Superior temporal gyrus (tissue), 1 donor: Measurements from ENCODE around the gene DENND4A.

Experiments
- DNase-seq: peaks from one replicate; pipeline ENCODE4 v3.0.0-alpha.2; 2016; ENCODE audit errors: extremely low spot score

The DENND4A gene

GRCh38 chr15:65666257-65666656, 125.8 kb downstream of the DENND4A start:
- DNase-seq = peak; percentile 74

GRCh38 chr15:65663521-65663920, 128.6 kb downstream of the DENND4A start:
- DNase-seq = no peak

- DNase-seq = no peak
Measured at GRCh38 chr15:65660927-65661326, 131.2 kb downstream of the DENND4A start.

- no peak for DNase-seq
Measured at GRCh38 chr15:65659502-65660052, 132.5 kb downstream of the DENND4A start.

GRCh38 chr15:65655457-65655856, 136.6 kb downstream of the DENND4A start:
- DNase-seq = no peak

GRCh38 chr15:65655026-65655425, 137.1 kb downstream of the DENND4A start:
- DNase-seq = no peak

- no peak for DNase-seq
Measured at GRCh38 chr15:65653801-65654521, 138.1 kb downstream of the DENND4A start.

- DNase-seq = no peak
Measured at GRCh38 chr15:65653341-65653740, 138.8 kb downstream of the DENND4A start.

- DNase-seq = no peak
Measured at GRCh38 chr15:65651831-65652749, 140.0 kb downstream of the DENND4A start.

GRCh38 chr15:65651042-65651322, 141.1 kb downstream of the DENND4A start:
- DNase-seq = no peak

- DNase-seq = no peak
Measured at GRCh38 chr15:65650312-65651041, 141.6 kb downstream of the DENND4A start.

GRCh38 chr15:65646486-65646885, 145.6 kb downstream of the DENND4A start:
- DNase-seq = no peak

GRCh38 chr15:65645392-65645791, 146.7 kb downstream of the DENND4A start:
- DNase-seq = no peak

- DNase-seq = no peak
Measured at GRCh38 chr15:65644282-65644681, 147.8 kb downstream of the DENND4A start.

- DNase-seq = no peak
Measured at GRCh38 chr15:65642594-65642993, 149.5 kb downstream of the DENND4A start.

- no peak for DNase-seq
Measured at GRCh38 chr15:65641768-65642475, 150.2 kb downstream of the DENND4A start.

- no peak for DNase-seq
Measured at GRCh38 chr15:65639509-65639908, 152.6 kb downstream of the DENND4A start.

GRCh38 chr15:65638681-65639089, 153.4 kb downstream of the DENND4A start:
- peak; percentile 94 for DNase-seq

GRCh38 chr15:65638109-65638508, 154.0 kb downstream of the DENND4A start:
- DNase-seq = no peak

GRCh38 chr15:65634356-65634755, 157.7 kb downstream of the DENND4A start:
- no peak for DNase-seq

- DNase-seq = no peak
Measured at GRCh38 chr15:65633752-65634151, 158.3 kb downstream of the DENND4A start.
